Esophagus squamous epithelium (tissue), 5 donors: ENCODE results near the gene TRMT2A. TPM values are rescaled to one million over a fixed set of nuclear protein-coding genes. Genes with fewer than 3 reads are reported as not detected.
"Not testable (repeated sequence)": the region's sequence is repeated elsewhere in the genome, so short reads cannot be mapped to it uniquely, and the experiment has no call there.

Experiments
- DNase-seq: peaks from one replicate; lab custom pipeline; 2025; lab: John Stamatoyannopoulos, UW
- H3K27ac ChIP-seq, 4 donors: fragments of 200-600 bp; sonication (generic); one replicate each; pipeline ENCODE4 v1.5.1; 2016 to 2019; ENCODE audit warnings: mild to moderate bottlenecking in 1 of 4
- H3K27me3 ChIP-seq, 4 donors: fragments of 200-600 bp; sonication (generic); 1 replicate in 3 of 4; 2 replicates in 1 of 4; pipeline versions ENCODE4 v1.5.1 to v1.6.0; 2017 to 2021; ENCODE audit warnings: antibody characterized with exemption in 1 of 4
- H3K36me3 ChIP-seq, 3 donors: fragments of 200-600 bp; sonication (generic); one replicate each; pipeline ENCODE4 v1.5.1; 2016 to 2019
- H3K4me1 ChIP-seq, 3 donors: fragments of 200-600 bp; sonication (generic); one replicate each; pipeline ENCODE4 v1.5.1; 2017 to 2019
- H3K4me3 ChIP-seq, 4 donors: fragments of 200-600 bp; sonication (generic); 1 replicate in 3 of 4; 2 replicates in 1 of 4; pipeline ENCODE4 v1.5.1; 2016 to 2019; ENCODE audit warnings: mild to moderate bottlenecking in 2 of 4, moderate library complexity in 1 of 4
- H3K9me3 ChIP-seq, 3 donors: fragments of 200-600 bp; sonication (generic); one replicate each; pipeline ENCODE4 v1.5.1; 2016 to 2019
- POLR2A ChIP-seq, 4 donors: fragments of 450-650 bp; IDR thresholded peaks; one replicate each; pipeline ENCODE4 v1.6.1; 2017; ENCODE audit warnings: antibody characterized with exemption in 4 of 4, mild to moderate bottlenecking in 4 of 4, moderate library complexity in 3 of 4
- WGBS, 2 donors: methylation state at CpG; one replicate each; pipeline ENCODE4 v1.1.5; 2018; 5-methylcytosine and 5-hydroxymethylcytosine counted together
- intact Hi-C: fragments of 100-400 bp; cut with DNase I; formaldehyde crosslinking; loops from one replicate; pipeline ENCODE4 v1.15.0; 2022
- total RNA-seq, 4 donors: library from RNA; depleted of rRNA; stranded (reverse); fragments of >200 nt; gene quantifications; one replicate each; pipeline ENCODE4 v1.1.0, GENCODE V29; 2016
- TF ChIP-seq, protein P1 (sequence below), 6 experiments: fragments of 450-650 bp in 4 of 6; fragments of 200-600 bp in 2 of 6; sonication (generic) in 2 of 6; IDR thresholded peaks; one replicate each; pipeline ENCODE4 v1.5.1; 2016 to 2019; ENCODE audit warnings: antibody characterized with exemption in 6 of 6, mild to moderate bottlenecking in 4 of 6, moderate library complexity in 4 of 6
- donor health status: DM: yes; HTN: yes; CAD: no.

Gene TRMT2A
- total RNA-seq, 4 donors from 2014 or later: 30.9 to 58.6 (median 41.3) TPM

DNA sequence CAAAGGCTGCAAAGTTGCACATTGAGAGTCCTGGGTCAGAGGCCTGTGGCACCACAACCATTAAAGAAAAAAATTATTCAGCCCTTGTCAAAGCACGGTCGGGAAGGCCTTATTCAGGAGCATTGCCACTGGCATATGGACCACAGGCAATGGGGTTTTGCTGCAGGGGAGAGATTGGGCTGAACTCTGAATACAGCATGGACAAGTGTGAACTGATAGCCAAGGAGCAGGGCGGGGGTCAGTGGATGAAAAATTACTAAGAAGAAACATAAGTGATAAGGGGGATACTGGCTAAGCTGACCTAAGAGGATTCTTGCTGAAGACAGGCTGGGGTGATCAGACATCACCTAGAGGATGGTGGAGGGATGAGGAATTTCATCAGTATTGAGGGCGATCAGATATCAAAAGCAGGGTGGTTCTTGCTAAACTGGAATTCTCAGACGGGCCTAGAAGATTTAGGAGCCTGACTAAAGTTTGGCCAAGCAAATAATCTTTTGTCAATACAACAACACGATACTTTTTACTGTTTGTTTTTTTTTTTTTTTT is 40.3 kb downstream of the TRMT2A start:
- Histone ChIP-seq H3K4me1 (peaks cover 14 to 19% (median 19%) of the 10 kb centered on the region in 3 donors), H3K27me3 (no peaks in the 10 kb centered on the region), H3K36me3 (no peaks in the 10 kb centered on the region), H3K27ac (no peak overlapping the region), H3K9me3 (no peaks in the 10 kb centered on the region), H3K4me3 (no peak overlapping the region)
- 58 to 64% methylated on average over 6 of the region's 6 CpGs for WGBS, 2 donors
- no peak for DNase-seq
- TF ChIP-seq, protein P1, sequence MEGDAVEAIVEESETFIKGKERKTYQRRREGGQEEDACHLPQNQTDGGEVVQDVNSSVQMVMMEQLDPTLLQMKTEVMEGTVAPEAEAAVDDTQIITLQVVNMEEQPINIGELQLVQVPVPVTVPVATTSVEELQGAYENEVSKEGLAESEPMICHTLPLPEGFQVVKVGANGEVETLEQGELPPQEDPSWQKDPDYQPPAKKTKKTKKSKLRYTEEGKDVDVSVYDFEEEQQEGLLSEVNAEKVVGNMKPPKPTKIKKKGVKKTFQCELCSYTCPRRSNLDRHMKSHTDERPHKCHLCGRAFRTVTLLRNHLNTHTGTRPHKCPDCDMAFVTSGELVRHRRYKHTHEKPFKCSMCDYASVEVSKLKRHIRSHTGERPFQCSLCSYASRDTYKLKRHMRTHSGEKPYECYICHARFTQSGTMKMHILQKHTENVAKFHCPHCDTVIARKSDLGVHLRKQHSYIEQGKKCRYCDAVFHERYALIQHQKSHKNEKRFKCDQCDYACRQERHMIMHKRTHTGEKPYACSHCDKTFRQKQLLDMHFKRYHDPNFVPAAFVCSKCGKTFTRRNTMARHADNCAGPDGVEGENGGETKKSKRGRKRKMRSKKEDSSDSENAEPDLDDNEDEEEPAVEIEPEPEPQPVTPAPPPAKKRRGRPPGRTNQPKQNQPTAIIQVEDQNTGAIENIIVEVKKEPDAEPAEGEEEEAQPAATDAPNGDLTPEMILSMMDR (IDR thresholded peaks at IDR 0.05): no peak
- TF ChIP-seq POLR2A (IDR thresholded peaks at IDR 0.05): no peak
- intact Hi-C loops: no loop called here

DNA sequence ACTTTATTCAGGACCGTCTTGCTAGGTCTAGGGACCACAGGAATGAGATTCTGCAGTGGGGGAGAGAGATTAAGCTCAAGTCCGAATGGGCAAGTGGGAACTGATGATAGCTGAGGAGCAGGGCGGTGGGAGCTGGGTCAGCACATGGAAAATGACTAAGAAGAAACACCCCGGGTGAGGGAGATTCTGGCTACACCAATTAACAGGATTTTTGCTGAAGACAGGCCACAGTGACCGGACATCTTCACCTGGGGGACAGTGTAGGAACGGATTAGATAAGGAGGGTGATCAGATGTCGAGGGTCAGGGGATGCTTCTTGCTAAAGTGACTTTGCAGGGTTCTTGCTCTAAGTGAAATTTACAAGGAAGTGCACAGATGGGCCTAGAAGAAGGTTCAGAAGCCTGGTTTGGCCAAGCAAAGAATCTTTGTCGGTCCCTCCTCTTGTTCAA is 45.5 kb downstream of the TRMT2A start:
- Histone ChIP-seq H3K4me1 (no peaks in the 10 kb centered on the region), H3K4me3 (no peak overlapping the region), H3K27me3 (no peaks in the 10 kb centered on the region), H3K36me3 (no peaks in the 10 kb centered on the region), H3K27ac (no peak overlapping the region), H3K9me3 (no peaks in the 10 kb centered on the region)
- 83 to 89% methylated on average over 8 of the region's 8 CpGs for WGBS, 2 donors
- TF ChIP-seq, protein P1 (IDR thresholded peaks at IDR 0.05): no peak
- no peak for TF ChIP-seq POLR2A (IDR thresholded peaks at IDR 0.05)
- DNase-seq: no peak
- intact Hi-C loops: no loop called here

DNA sequence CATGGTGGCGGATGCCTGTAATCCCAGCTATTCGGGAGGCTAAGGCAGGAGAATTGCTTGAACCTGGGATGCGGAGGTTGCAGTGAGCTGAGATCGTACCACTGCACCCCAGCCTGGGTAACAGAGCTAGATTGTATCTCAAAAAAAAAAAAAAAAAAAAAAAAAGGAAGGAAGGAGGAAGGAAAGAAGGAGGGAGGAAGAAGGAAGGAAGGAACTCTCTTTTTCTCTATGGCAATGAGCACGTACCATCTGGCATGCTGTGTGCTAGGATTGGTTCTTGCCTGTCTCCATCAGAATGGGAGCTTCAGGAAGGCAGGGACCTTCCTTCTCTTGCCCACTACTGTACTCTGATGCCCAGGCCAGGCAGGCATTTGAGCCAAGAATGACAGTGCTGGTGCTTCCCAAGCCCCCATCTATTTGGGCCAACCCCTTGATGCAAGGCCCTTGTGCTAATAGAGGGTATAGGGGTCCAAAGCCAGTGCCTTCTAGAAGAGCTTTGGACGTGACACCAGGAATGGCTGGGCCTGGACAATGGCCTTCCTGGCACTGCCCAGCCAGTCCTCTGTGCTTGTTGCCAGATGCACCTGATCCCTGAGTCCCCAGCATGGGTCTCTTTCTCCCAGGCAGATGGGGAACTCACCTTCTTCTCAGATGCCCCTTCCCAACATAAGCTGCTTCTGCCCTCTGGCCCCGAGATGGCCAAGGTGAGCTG is 47.5 kb downstream of the TRMT2A start:
- Histone ChIP-seq H3K36me3 (peaks cover 0 to 11% (median 0%) of the 10 kb centered on the region in 3 donors), H3K27me3 (no peaks in the 10 kb centered on the region), H3K4me1 (peaks cover 0 to 2% (median 0%) of the 10 kb centered on the region in 3 donors), H3K4me3 (no peak overlapping the region), H3K27ac (no peak overlapping the region), H3K9me3 (no peaks in the 10 kb centered on the region)
- no peak for TF ChIP-seq POLR2A (IDR thresholded peaks at IDR 0.05)
- TF ChIP-seq, protein P1 (IDR thresholded peaks at IDR 0.05): no peak
- WGBS, 2 donors: 86 to 89% methylated on average over 5 to 6 of the region's 7 CpGs
- intact Hi-C loops: no loop called here
- no peak for DNase-seq

DNA sequence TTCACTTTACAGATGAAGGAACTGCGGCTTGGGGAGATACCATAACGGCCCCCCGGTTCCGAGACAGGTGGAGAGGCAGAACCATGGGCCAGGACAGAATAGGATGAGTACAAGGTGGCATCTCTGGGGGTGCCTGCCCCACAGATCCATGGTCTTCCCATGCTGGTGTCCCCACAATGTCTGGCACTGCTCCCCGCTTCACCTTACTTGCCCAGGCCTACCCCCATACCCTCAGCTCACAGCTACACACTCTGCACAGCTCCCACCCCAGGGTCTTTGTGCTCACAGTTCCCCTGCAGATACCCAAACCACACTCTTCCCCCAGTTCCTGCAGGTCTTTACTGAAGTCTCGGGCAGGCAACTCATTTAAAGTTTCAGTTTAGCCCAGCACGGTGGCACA is 48.4 kb downstream of the TRMT2A start:
- intact Hi-C loops: no loop called here
- Histone ChIP-seq H3K36me3 (peaks cover 0 to 20% (median 0%) of the 10 kb centered on the region in 3 donors), H3K27me3 (no peaks in the 10 kb centered on the region), H3K4me3 (no peak overlapping the region), H3K4me1 (peaks cover 6 to 11% (median 6%) of the 10 kb centered on the region in 3 donors), H3K27ac (no peak overlapping the region), H3K9me3 (no peaks in the 10 kb centered on the region)
- DNase-seq: no peak
- WGBS, 2 donors: 93 to 94% methylated on average over 5 to 7 of the region's 7 CpGs
- TF ChIP-seq POLR2A (IDR thresholded peaks at IDR 0.05): no peak
- TF ChIP-seq, protein P1 (IDR thresholded peaks at IDR 0.05): no peak

DNA sequence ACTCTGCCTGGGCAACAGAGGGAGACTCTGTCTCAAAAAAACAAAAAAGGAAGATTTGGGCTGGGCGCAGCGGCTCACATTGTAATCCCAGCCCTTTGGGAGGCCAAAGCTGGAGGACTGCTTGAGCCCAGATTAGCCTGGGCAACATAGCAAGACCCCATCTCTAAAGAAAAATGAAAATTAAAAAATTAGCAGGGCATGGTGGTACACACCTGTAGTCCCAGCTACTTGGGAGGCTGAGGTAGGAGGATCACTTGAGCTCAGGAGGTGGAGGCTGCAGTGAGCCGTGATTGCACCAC is 49.7 kb downstream of the TRMT2A start:
- WGBS, 2 donors: 94 to 95% methylated on average over 3 of the region's 3 CpGs
- Histone ChIP-seq H3K36me3 (peaks cover 3 to 33% (median 6%) of the 10 kb centered on the region in 3 donors), H3K4me1 (peaks cover 11 to 24% (median 18%) of the 10 kb centered on the region in 3 donors)
- H3K27me3 ChIP-seq, intact Hi-C loops, DNase-seq, H3K27ac ChIP-seq, H3K4me3 ChIP-seq, H3K9me3 ChIP-seq: not testable (repeated sequence)
